Measurements from ENCODE around the gene DRICH1.
A peak's percentile ranks its signal among the peaks of the same experiment; 100 is the strongest.
"Not testable (repeated sequence)": the region's sequence is repeated elsewhere in the genome, so short reads cannot be mapped to it uniquely, and the experiment has no call there.

DRICH1 gene

GRCh38 chr22:23566705-23567475 lies 65.2 kb downstream of the DRICH1 start:
- no peak for DNase-seq (ENCODE audit: low spot score)

- DNase-seq (ENCODE audit: low spot score): peak; percentile 75
Measured at GRCh38 chr22:23565915-23566704, 66.0 kb downstream of the DRICH1 start.

- peak; percentile 63 for DNase-seq (ENCODE audit: low spot score)
Measured at GRCh38 chr22:23565305-23565914, 66.7 kb downstream of the DRICH1 start.

- DNase-seq (ENCODE audit: low spot score): no peak
Measured at GRCh38 chr22:23564276-23564675, 67.8 kb downstream of the DRICH1 start.

GRCh38 chr22:23563111-23563510 lies 69.0 kb downstream of the DRICH1 start:
- no peak for DNase-seq (ENCODE audit: low spot score)

- DNase-seq (ENCODE audit: low spot score): no peak
Measured at GRCh38 chr22:23562186-23562585, 69.9 kb downstream of the DRICH1 start.

GRCh38 chr22:23561025-23561510 lies 71.1 kb downstream of the DRICH1 start:
- not testable (repeated sequence) for DNase-seq (ENCODE audit: low spot score)

GRCh38 chr22:23560215-23560614 lies 71.9 kb downstream of the DRICH1 start:
- not testable (repeated sequence) for DNase-seq (ENCODE audit: low spot score)

All from ecto neural progenitor cell (in vitro differentiated cells).